ENCODE measurements around the gene MAP3K3. TPM values are rescaled to one million over a fixed set of nuclear protein-coding genes. Genes with fewer than 3 reads are reported as not detected.

MAP3K3 gene
- total RNA-seq, 4 donors from 2014 or later = 47.0 to 89.8 (median 53.7) TPM

DNA sequence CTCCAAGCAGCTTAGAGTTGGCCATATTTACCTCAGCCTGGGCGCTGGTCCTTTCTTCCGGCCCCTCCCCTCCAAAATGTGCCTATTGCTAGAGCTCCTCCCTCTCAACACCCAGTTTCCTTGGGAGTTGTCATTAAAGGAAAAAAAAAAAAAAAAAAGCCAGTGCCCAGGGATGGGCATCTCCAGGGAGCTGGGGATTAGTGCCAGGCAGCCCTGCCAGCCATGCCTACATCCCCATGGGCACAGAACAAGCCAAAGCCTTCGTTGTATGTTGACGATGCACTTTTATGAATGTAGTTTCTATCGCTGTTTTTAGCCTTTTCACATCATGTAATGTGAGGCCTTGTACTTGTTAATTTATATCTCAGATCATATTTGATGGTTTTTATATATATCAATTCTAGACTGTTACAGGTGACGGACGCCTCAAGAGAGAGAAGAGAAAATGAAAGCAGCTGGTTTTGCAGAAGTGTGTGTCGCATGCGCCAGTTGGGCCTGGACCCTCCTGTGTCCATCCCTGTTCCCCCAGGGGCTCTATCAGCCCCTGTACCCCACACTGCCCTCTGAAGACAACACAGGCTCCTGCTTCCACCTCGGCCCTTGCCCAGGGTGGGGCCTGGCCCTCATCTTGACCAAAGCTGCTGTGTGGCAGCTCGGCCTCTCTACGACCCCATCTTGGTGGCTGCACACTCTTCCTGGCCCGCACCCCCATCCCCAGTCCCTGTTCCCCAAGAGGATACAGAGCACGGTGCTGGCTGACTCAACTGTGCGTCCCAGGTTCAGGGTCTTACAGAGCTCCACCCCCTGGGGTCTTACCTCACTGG, 72.9 kb downstream of the MAP3K3 start:
- TF ChIP-seq CTCF (IDR thresholded peaks at IDR 0.05) = no peak
- ATAC-seq (ENCODE audit: low FRiP score) = no peak
- DNase-seq (ENCODE audit: low spot score) = no peak

DNA sequence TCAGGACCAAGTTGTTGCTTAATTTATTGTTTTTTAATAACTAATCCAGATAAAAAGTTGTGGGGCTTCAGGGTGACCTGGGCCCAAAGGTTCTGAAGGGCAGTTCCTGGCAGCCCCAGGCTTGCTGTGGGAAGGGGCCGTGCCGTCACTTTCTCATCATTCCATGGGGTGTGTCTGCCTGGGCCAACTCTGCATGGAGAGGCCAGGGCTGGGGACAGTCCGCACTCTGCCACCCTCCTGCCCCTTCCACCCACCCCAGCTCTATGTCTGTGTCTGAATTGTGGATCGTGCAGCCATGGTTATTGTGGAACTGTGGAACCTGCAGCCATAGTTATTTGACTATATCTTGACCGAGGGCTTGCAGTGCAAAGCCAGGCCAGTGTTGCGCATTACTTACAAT, 73.7 kb downstream of the MAP3K3 start:
- DNase-seq (ENCODE audit: low spot score) (no peak), ATAC-seq (ENCODE audit: low FRiP score) (no peak)
- no peak for TF ChIP-seq CTCF (IDR thresholded peaks at IDR 0.05)

GRCh38 chr17:63696381-63696961, 74.3 kb downstream of the MAP3K3 start:
- no peak for ATAC-seq (ENCODE audit: low FRiP score)
- no peak for TF ChIP-seq CTCF (IDR thresholded peaks at IDR 0.05)
- no peak for DNase-seq (ENCODE audit: low spot score)

DNA sequence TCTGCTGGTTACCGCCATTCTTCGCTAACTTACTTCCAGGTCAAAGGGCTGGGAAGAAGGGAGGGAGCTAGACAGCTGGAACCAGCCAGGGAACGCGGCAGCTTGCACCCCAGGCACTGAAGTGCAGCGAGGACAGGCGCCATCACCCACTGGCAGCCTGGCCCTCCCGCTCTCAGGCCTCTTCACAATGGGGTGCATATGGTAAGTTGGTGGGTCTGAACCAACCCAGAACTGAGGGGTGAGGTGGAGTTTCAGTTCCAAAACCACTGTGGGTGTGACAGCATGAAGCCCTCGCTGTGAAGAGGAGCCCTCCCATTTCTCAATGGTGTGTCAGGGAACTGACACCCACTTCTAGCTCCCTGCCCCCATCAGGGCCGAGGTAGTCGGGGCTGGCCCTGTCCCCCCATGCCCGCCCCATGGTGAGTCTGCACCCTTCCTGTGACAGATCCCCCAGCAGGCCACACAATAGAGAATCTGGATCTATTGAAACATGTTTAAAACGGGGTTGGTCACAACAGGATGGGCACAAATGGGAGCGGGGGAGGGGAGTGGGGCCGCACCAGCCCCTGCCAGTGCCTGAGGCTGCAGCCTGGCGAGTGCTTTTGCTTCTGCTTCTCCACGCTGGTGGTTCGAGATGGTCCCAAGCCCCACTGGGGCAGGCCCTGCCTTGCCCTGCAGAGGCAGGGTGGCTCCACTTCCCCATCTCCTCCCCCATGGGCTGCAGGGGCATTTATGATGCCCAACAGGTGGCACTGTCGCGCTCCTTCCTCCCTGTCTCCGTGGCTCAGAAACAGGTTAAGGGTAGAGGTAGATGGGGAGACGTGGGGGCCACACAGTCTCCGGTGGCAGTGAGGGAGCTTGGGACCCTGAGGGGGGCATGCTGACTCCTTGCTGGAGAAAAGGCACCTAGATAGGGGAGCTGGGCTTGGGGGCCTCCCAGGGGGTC, 75.4 kb downstream of the MAP3K3 start:
- TF ChIP-seq CTCF (IDR thresholded peaks at IDR 0.05) = no peak
- DNase-seq (ENCODE audit: low spot score) (no peak), ATAC-seq (ENCODE audit: low FRiP score) (no peak)

- ATAC-seq (ENCODE audit: low FRiP score) = no peak
- TF ChIP-seq CTCF (IDR thresholded peaks at IDR 0.05) = no peak
- DNase-seq (ENCODE audit: low spot score) = no peak
Measured at GRCh38 chr17:63698381-63698885, 76.2 kb downstream of the MAP3K3 start.

DNA sequence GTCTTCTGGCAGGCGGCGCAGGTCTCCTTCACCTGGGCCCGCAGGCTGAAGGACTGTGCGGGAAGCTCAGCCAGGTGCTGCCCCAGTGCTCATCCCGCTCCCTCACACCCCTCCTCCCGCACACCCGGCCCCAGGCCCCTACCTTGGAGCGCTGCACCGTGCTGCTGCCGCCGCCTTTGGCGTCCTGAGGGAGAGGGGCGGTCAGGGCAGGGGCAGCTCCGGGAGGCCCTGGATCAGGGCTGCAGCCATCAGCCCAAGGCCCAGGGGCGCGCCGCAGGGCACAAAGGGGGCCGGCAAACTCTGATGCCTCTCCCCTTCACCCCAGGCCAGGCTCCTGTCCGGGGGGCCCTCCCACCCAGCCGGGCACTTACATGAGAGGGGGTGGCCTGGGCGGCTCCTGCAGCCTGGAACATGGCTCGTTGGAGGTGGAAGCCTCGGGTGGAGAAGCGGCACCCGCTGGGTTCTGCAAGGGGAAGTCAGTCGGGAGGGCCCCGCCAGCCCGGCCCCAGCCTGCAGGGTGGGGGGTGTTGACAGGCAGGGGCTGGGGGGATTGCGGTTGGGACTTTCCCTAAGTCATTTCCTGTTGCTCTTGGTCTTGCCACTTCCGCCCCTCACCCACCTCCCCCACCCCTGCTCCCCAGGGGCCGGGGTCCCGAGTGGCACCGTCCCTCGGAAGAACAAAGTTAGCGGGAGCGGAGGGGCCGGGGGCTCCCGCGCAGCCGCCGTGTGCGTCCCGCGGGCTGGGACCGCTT, 76.8 kb downstream of the MAP3K3 start:
- no peak for DNase-seq (ENCODE audit: low spot score)
- no peak for ATAC-seq (ENCODE audit: low FRiP score)
- no peak for TF ChIP-seq CTCF (IDR thresholded peaks at IDR 0.05)

All from omental fat pad (tissue), 4 donors.